ENCODE data around the gene MYL10.

DNA sequence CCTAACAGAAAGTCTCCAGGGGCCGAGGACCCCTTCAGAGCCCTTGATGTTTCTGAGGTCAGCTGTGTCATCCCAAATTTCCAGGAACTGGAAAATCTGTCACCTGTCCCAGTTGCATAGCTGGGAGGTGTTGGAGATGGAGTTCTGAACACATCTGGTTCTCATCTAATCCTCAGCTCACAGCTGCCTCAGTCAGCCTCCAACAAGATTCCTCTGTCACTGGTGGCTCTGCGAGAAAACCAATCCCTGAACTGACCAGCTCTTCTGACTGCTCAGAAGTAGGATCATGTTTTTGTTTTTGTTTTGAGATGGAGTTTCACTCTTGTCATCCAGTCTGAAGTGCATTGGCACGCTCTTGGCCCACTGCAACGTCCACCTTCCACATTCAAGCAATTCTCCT lies 37.6 kb upstream of the MYL10 start:
- TF ChIP-seq, protein P1, sequence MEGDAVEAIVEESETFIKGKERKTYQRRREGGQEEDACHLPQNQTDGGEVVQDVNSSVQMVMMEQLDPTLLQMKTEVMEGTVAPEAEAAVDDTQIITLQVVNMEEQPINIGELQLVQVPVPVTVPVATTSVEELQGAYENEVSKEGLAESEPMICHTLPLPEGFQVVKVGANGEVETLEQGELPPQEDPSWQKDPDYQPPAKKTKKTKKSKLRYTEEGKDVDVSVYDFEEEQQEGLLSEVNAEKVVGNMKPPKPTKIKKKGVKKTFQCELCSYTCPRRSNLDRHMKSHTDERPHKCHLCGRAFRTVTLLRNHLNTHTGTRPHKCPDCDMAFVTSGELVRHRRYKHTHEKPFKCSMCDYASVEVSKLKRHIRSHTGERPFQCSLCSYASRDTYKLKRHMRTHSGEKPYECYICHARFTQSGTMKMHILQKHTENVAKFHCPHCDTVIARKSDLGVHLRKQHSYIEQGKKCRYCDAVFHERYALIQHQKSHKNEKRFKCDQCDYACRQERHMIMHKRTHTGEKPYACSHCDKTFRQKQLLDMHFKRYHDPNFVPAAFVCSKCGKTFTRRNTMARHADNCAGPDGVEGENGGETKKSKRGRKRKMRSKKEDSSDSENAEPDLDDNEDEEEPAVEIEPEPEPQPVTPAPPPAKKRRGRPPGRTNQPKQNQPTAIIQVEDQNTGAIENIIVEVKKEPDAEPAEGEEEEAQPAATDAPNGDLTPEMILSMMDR (conservative IDR thresholded peaks at IDR 0.05; ENCODE audit: low read depth, low read length) = no peak
- TF ChIP-seq EZH2 (IDR thresholded peaks at IDR 0.05; ENCODE audit: borderline replicate concordance, low read depth, low read length, poor library complexity, severe bottlenecking) = no peak

Data from A673 (cell line).